Measurements from ENCODE around the gene FANCF.

The FANCF gene

DNA sequence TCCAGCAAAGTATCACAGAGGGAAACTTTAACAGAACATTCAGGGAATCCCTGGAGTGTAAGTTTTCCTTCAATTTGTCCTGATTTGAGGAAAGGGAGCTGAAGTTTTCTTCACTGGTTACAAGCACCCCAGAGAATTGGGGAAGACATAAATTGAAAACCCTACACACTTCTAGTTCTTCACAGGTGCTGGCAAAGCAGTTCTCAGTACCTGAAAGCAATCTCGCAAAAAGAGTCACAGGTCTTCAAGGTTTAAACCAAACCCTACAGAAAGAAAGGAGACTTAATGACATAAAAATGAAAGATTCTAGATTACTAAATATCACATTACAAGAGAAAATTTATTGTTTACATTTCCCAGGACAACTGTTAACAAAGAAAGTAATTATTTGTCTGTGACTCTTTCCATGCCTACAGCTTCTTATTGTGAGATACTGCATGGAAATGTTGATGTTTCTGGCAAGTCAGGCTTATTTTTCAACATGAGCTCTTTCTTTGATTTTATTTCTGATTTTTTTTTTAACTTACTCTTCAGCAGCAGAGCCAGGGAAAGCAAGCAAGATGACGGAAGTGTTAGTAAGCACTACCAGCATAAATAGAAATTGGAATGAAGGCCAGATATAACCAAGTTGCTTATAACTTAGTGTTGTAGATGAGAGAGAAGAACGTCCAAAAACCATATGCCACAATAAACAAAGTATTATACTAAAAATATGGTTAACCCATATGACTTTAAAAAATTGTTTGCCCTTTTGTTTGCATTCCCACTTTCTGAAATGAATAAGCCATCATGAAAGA lies 44.1 kb downstream of the FANCF start:
- H3K27me3 ChIP-seq (ENCODE audit: control insufficient read depth in 5 of 5, insufficient read depth in 4 of 5, low read length in 5 of 5) = no peaks in the 10 kb centered on the region
- H3K4me3 ChIP-seq (ENCODE audit: low read depth in 1 of 5, low read length in 5 of 5) = no peak overlapping the region
- H3K9ac ChIP-seq (ENCODE audit: low read length in 5 of 5) = no peak overlapping the region
- no peaks in the 10 kb centered on the region for H3K9me3 ChIP-seq (ENCODE audit: control insufficient read depth in 5 of 5, low read length in 5 of 5)
- no peaks in the 10 kb centered on the region for H3K4me1 ChIP-seq (ENCODE audit: control insufficient read depth in 5 of 5, insufficient read depth in 5 of 5, low read length in 5 of 5)
- no peaks in the 10 kb centered on the region for H3K36me3 ChIP-seq (ENCODE audit: control insufficient read depth in 5 of 5, insufficient read depth in 5 of 5, low read length in 5 of 5)
- no peak overlapping the region for H3K27ac ChIP-seq (ENCODE audit: low read depth, low read length)

DNA sequence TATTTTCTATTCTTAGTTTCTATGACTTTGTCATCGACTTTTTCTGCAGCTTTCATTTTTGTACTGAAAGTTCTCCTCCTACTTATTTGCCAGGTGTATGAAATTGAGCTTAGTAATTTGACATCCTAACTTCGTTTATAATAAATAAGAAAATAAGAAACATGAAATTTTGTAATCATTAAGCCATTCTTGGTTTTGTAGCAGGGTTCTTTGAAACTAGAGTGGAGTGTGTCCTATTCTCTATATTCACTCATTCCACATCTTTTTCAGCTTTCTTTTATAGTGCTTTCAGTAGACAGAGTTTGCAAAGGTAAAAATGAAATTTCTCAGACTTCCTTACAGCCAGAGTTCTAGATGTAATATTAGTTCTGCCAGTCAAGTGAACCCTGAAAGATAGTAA lies 47.8 kb downstream of the FANCF start:
- Histone ChIP-seq H3K4me1 (ENCODE audit: control insufficient read depth in 5 of 5, insufficient read depth in 5 of 5, low read length in 5 of 5) (no peaks in the 10 kb centered on the region), H3K27ac (ENCODE audit: low read depth, low read length) (no peak overlapping the region), H3K9me3 (ENCODE audit: control insufficient read depth in 5 of 5, low read length in 5 of 5) (no peaks in the 10 kb centered on the region), H3K36me3 (ENCODE audit: control insufficient read depth in 5 of 5, insufficient read depth in 5 of 5, low read length in 5 of 5) (no peaks in the 10 kb centered on the region), H3K9ac (ENCODE audit: low read length in 5 of 5) (no peak overlapping the region), H3K27me3 (ENCODE audit: control insufficient read depth in 5 of 5, insufficient read depth in 4 of 5, low read length in 5 of 5) (no peaks in the 10 kb centered on the region), H3K4me3 (ENCODE audit: low read depth in 1 of 5, low read length in 5 of 5) (no peak overlapping the region)
